ENCODE measurements around the gene AP2B1.

DNA sequence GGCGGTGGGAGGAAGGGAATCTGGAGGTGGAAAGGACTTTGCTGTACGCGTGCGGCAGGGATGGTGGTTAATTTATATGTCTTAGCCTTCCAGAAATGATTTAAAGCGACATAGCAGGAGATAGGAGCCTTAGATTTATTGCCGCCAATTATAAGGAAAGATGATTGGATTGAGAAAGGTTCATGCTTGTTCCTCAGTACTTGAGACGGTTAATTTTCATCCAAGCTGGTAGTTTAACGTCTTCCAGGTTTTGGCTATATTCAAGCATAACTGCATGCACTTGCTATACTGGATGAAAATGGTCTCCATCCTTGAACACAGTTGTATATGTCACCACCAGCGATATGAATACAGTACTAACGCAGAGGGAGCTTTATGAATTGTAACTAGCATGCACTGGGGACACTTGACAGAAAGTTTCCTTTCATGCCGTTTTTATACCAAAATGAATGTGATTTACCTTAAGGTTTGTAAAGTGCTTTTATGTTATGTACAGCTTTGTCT is 8.1 kb upstream of the AP2B1 start:
- TF ChIP-seq ZFP36 (IDR thresholded peaks at IDR 0.05; ENCODE audit: low read depth, low read length, partially characterized antibody) (no peak), MEF2A (IDR thresholded peaks at IDR 0.05; ENCODE audit: control insufficient read depth, low read depth, low read length) (no peak), POLR2A (conservative IDR thresholded peaks at IDR 0.05) (no peak), TARDBP (IDR thresholded peaks at IDR 0.05) (no peak), FOXP1 (CRISPR knock-in tag; IDR thresholded peaks at IDR 0.05) (no peak), ETV6 (IDR thresholded peaks at IDR 0.05; ENCODE audit: borderline replicate concordance in 1 of 2, low read depth in 2 of 2, low read length in 1 of 2) (no peak), ETV6 (CRISPR knock-in tag; IDR thresholded peaks at IDR 0.05; ENCODE audit: borderline replicate concordance) (no peak), PTTG1 (tag; IDR thresholded peaks at IDR 0.05; ENCODE audit: low read depth) (no peak), MXI1 (IDR thresholded peaks at IDR 0.05; ENCODE audit: low read depth, low read length) (no peak), RBBP5 (IDR thresholded peaks at IDR 0.05; ENCODE audit: borderline replicate concordance, insufficient read depth, low read length, poor library complexity, severe bottlenecking) (no peak)
- TF ChIP-seq, protein P1, sequence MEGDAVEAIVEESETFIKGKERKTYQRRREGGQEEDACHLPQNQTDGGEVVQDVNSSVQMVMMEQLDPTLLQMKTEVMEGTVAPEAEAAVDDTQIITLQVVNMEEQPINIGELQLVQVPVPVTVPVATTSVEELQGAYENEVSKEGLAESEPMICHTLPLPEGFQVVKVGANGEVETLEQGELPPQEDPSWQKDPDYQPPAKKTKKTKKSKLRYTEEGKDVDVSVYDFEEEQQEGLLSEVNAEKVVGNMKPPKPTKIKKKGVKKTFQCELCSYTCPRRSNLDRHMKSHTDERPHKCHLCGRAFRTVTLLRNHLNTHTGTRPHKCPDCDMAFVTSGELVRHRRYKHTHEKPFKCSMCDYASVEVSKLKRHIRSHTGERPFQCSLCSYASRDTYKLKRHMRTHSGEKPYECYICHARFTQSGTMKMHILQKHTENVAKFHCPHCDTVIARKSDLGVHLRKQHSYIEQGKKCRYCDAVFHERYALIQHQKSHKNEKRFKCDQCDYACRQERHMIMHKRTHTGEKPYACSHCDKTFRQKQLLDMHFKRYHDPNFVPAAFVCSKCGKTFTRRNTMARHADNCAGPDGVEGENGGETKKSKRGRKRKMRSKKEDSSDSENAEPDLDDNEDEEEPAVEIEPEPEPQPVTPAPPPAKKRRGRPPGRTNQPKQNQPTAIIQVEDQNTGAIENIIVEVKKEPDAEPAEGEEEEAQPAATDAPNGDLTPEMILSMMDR (IDR thresholded peaks at IDR 0.05 in 2 of 3, conservative IDR thresholded peaks at IDR 0.05 in 1 of 3; ENCODE audit: insufficient read depth in 2 of 3, low read depth in 1 of 3, low read length in 3 of 3) = no peak

All from K562 (cell line).